Fibroblast of lung (primary cell): ENCODE results near the gene PSMD1. TPM values are rescaled to one million over a fixed set of nuclear protein-coding genes. Genes with fewer than 3 reads are reported as not detected.

ENCODE experiments used
- DNase-seq, 2 donors: peaks; one replicate each; pipeline versions ENCODE4 v3.0.0 to v3.0.0-alpha.2; 2010; ENCODE audit warnings: low read depth in 2 of 2
- H2AFZ ChIP-seq: 2 replicates; pipeline ENCODE4 v1.5.1; 2012; ENCODE audit warnings: low read length, control low read depth, inconsistent platforms
- H3K27ac ChIP-seq: 2 replicates; pipeline ENCODE4 v1.5.1; 2011; ENCODE audit warnings: low read length, control low read depth; ENCODE audit not compliant: insufficient read depth
- H3K27me3 ChIP-seq: 2 replicates; pipeline ENCODE4 v1.5.1; 2011; ENCODE audit warnings: mild to moderate bottlenecking, low read length; ENCODE audit not compliant: control insufficient read depth, insufficient read depth
- H3K36me3 ChIP-seq: 2 replicates; pipeline ENCODE4 v1.5.1; 2011; ENCODE audit warnings: low read length; ENCODE audit not compliant: control insufficient read depth, insufficient read depth
- H3K4me1 ChIP-seq: 2 replicates; pipeline ENCODE4 v1.5.1; 2011; ENCODE audit warnings: low read length; ENCODE audit not compliant: control insufficient read depth, insufficient read depth; ENCODE audit errors: extremely low read depth
- H3K4me2 ChIP-seq: 2 replicates; pipeline ENCODE4 v1.5.1; 2011; ENCODE audit warnings: low read length, control low read depth; ENCODE audit not compliant: insufficient read depth; ENCODE audit errors: extremely low read depth
- H3K4me3 ChIP-seq, 4 experiments: fragments of 200-600 bp in 1 of 4; sonication (generic) in 1 of 4; replicated peaks in 1 of 4; 2 replicates each; pipeline ENCODE4 v1.5.1; 2011 to 2016; ENCODE audit warnings: low read length in 4 of 4, low read depth in 3 of 4, mild to moderate bottlenecking in 3 of 4, control low read depth in 2 of 4, inconsistent platforms in 1 of 4, mixed read lengths in 1 of 4; ENCODE audit not compliant: insufficient read depth in 1 of 4; ENCODE audit errors: control extremely low read depth in 1 of 4
- H3K79me2 ChIP-seq: 2 replicates; pipeline ENCODE4 v1.5.1; 2012; ENCODE audit warnings: mild to moderate bottlenecking, low read length, inconsistent platforms; ENCODE audit not compliant: control insufficient read depth, insufficient read depth
- H3K9ac ChIP-seq: 2 replicates; pipeline ENCODE4 v1.5.1; 2011; ENCODE audit warnings: mild to moderate bottlenecking, low read length, control low read depth; ENCODE audit not compliant: insufficient read depth
- H3K9me3 ChIP-seq: 2 replicates; pipeline ENCODE4 v1.5.1; 2012; ENCODE audit warnings: low read depth, low read length; ENCODE audit not compliant: control insufficient read depth, insufficient read depth
- H4K20me1 ChIP-seq: 2 replicates; pipeline ENCODE4 v1.5.1; 2011; ENCODE audit warnings: low read length; ENCODE audit not compliant: control insufficient read depth, insufficient read depth; ENCODE audit errors: extremely low read depth
- CTCF ChIP-seq, 2 donors: IDR thresholded peaks in 1 of 2; conservative IDR thresholded peaks in 1 of 2; 1 replicate in 1 of 2; 2 replicates in 1 of 2; pipeline ENCODE4 v1.5.1; 2011 to 2012; ENCODE audit warnings: low read length in 2 of 2, control low read depth in 1 of 2, inconsistent platforms in 1 of 2, low read depth in 1 of 2, mild to moderate bottlenecking in 1 of 2
- EZH2 ChIP-seq: IDR thresholded peaks from 2 replicates; pipeline ENCODE4 v1.5.1; 2012; ENCODE audit warnings: low read length, control low read depth, mild to moderate bottlenecking; ENCODE audit errors: missing control alignments
- polyA plus RNA-seq, 2 donors: library from polyadenylated mRNA; depleted of rRNA in 1 of 2; stranded (reverse) in 1 of 2; unstranded in 1 of 2; fragments of >200 nt; gene quantifications; 2 replicates each; pipeline ENCODE4 v1.2.1, GENCODE V29; 2011 to 2012; ENCODE audit warnings: missing spikeins in 1 of 2
- total RNA-seq: library from RNA; depleted of rRNA; stranded (reverse); fragments of >200 nt; gene quantifications from 2 replicates; pipeline ENCODE4 v1.2.1, GENCODE V29; 2014

Gene PSMD1
- total and polyA plus RNA-seq, 2 donors (not counting 1 experiment from before 2014, with no cell fraction given): 125 to 144 TPM

- no peaks in the 10 kb centered on the region for H4K20me1 ChIP-seq
- H3K79me2 ChIP-seq: peaks cover 5% of the 10 kb centered on the region
- peaks cover 15% of the 10 kb centered on the region for H3K4me1 ChIP-seq
- H3K4me2 ChIP-seq: no peak overlapping the region
- no peak overlapping the region for H3K27ac ChIP-seq
- no peaks in the 10 kb centered on the region for H3K27me3 ChIP-seq
- no peak overlapping the region for H3K9ac ChIP-seq
- no peak overlapping the region for H3K4me3 ChIP-seq
- no peaks in the 10 kb centered on the region for H3K9me3 ChIP-seq
- peak in 1 of 2 donors; percentile 89 for DNase-seq
- H3K36me3 ChIP-seq: no peaks in the 10 kb centered on the region
- no peak overlapping the region for H2AFZ ChIP-seq
- no peak for TF ChIP-seq EZH2
- TF ChIP-seq CTCF (conservative IDR thresholded peaks at IDR 0.05 in 1 of 2, IDR thresholded peaks at IDR 0.05 in 1 of 2; ENCODE audit: low read depth in 1 of 2, low read length in 2 of 2): no peak
Observed at GRCh38 chr2:231133365-231134099, 76.9 kb downstream of the PSMD1 start.

- Histone ChIP-seq H3K4me1 (peaks cover 19% of the 10 kb centered on the region), H2AFZ (no peak overlapping the region), H4K20me1 (no peaks in the 10 kb centered on the region), H3K4me3 (no peak overlapping the region), H3K9me3 (no peaks in the 10 kb centered on the region), H3K27ac (no peak overlapping the region), H3K9ac (no peak overlapping the region), H3K27me3 (no peaks in the 10 kb centered on the region), H3K36me3 (no peaks in the 10 kb centered on the region), H3K79me2 (peaks cover 4% of the 10 kb centered on the region), H3K4me2 (no peak overlapping the region)
- DNase-seq: no peak
- TF ChIP-seq CTCF (conservative IDR thresholded peaks at IDR 0.05 in 1 of 2, IDR thresholded peaks at IDR 0.05 in 1 of 2; ENCODE audit: low read depth in 1 of 2, low read length in 2 of 2) (no peak), EZH2 (no peak)
Observed at GRCh38 chr2:231134910-231135655, 78.4 kb downstream of the PSMD1 start.

GRCh38 chr2:231138699-231139098 is 82.0 kb downstream of the PSMD1 start:
- DNase-seq: peak in 1 of 2 donors; percentile 86
- peak overlapping the region; percentile 41 for H3K27ac ChIP-seq

More at GRCh38 chr2:231138699-231139098, 82.0 kb downstream of the PSMD1 start:
- H3K36me3 ChIP-seq: no peaks in the 10 kb centered on the region
- peaks cover 2% of the 10 kb centered on the region for H3K79me2 ChIP-seq
- H3K27me3 ChIP-seq: no peaks in the 10 kb centered on the region
- H4K20me1 ChIP-seq: no peaks in the 10 kb centered on the region
- H3K4me3 ChIP-seq: no peak overlapping the region
- peak overlapping the region; percentile 52 for H3K4me2 ChIP-seq
- H3K4me1 ChIP-seq: peaks cover 8% of the 10 kb centered on the region
- H3K9ac ChIP-seq: no peak overlapping the region
- TF ChIP-seq EZH2 (no peak), CTCF (conservative IDR thresholded peaks at IDR 0.05 in 1 of 2, IDR thresholded peaks at IDR 0.05 in 1 of 2; ENCODE audit: low read depth in 1 of 2, low read length in 2 of 2) (no peak)
- H2AFZ ChIP-seq: peak overlapping the region; percentile 37
- no peaks in the 10 kb centered on the region for H3K9me3 ChIP-seq
